Anterior cingulate cortex (tissue), 58 donors: ENCODE data around the gene SEC14L5.

Experiments used
- DNase-seq, 58 donors: peaks; one replicate each; lab custom pipeline; 2025; lab: John Stamatoyannopoulos, UW

The SEC14L5 gene

DNA sequence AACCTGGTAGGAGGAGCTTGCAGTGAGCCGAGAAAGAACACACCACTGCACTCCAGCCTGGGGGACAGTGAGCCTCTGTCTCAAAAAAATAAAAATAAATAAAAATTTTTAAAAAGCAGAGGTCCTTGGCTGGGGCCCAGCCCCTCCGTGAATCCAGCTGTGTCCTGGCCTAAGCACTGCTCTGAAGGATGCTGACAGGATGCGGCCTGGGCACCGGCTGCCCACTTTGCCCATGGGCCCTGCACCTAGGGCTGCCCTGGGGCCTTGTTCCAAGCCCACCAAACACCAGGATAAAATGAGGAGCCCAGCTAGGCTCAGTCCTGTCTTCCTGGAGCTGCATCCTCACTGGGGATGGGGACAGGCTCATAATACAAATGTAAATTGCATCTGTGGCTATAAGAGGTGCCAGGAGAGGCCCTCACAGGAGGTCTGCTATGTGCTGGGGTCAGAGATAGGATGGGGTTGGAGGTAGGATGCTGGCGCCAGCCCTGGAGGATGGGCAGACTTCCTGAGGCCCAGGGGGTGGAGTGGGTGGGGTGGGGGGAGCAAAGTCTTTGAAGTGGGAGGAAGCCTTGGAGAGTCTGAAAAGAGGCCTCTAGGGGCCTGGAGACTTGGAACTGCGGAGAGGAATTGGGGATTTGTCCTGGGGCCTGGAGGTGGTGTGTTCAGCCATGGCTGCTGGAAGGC, 101.4 kb downstream of the SEC14L5 start:
- DNase-seq = no peak

DNA sequence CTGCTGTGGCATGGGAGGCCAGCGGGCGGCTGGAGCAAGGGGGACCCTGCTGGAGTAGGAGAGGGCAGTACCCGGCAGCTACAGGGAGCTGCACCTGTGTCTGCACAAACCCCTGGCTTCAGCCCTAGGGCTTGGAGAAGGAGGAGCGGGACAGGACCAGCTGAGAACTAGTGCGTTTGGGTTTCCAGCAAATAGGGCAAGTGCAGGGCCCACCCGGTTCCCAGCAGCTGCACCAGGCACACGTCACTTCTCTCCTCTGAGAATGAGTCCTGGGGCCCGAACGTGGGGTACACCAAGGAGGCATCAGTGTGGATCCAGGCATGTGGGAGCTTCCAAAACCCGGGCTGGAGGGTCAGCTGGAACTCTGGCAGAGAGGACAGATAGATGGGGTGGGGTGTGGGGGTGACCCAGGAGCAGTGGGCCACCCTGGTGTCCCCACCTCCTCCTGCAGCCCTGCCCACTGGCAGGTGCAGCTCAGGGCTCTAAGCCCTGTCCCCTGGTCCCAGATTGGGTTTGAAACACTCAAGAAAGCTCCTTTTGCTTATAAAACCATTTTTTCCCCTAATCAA, 102.0 kb downstream of the SEC14L5 start:
- DNase-seq = no peak

GRCh38 chr16:5062051-5062450, 103.9 kb downstream of the SEC14L5 start:
- DNase-seq = no peak

DNA sequence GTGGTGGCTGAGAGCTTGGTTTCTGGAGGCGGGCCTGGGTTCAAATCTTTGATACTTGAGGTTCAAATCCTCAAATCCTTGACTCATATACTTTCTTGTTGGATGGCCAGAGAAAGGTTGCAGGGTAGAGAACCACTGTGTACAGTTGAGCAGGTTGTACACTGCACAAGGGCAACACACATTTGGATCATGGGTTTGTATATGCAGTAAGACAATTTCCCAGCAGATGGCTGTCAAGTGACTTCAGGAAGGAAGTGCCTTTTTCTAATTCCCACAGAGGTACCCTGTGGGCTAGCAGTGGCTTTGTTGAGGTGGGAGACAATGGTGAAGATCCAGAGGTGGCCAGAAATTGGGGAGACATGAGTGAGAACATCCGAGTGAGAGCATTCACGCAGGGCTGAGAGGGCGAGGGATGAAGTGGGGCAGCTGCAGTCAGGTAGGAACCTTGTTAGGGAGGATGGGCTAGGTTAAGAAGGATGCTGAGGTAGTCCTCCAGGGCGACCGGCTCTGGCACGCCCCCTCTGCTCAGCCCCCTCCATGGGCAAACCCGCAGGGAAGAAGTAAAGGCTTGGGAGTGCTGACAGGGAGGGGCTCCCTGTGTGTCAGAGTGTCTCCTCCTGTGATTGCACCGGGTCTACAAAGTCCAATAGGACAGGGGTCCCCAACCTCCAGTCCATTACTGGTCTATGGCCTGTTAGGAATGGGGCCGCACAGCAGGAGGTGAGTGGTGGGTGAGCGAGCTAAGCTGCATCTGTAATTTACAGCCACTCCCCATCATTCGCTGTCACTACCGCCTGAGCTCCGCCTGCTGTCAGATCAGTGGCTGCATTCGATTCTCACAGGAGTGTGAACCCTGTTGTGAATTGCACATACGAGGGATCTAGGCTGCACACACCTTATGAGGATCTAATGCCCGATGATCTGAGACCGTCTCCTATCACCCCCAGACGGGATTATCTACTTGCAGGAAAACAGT, 104.9 kb downstream of the SEC14L5 start:
- DNase-seq = no peak

DNA sequence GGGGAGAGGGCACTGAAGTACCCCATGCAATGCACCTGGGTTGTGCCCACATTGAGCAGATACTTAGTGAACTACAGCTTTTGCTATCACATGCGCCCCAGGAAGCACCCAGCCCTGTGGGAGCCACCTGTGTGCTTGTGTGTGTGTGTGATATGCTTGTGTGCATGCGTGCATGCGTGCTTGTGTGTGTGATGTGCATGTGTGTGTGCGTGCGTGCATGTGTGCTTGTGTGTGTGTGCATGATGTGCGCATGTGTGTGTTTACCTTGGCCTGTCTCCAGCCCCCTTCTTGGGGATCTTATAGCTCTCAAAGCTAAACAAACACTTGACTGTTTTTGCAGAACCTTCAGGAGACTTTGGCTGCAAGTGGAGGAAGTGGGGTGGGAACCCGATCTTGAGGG, 106.8 kb downstream of the SEC14L5 start:
- DNase-seq = no peak

DNA sequence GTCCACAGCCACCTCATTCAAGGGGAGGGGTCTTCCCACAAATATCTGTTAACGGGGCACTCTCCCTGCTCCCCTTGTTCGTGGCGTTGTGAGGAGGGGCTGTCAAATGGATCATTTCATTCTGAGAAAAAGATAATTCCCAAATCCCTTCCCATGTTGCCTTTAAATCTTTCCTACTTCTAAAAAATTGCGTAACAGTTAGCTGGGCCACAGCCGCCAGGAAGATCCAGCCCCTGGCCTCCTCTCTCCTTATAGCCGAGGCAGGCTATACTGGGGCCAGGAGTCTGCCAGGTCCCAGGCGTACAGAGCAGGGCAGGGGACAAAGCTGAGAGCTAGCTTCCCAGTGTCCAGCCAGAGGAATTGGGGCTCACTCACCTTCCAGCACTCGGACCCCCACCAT, 107.2 kb downstream of the SEC14L5 start:
- no peak for DNase-seq

DNA sequence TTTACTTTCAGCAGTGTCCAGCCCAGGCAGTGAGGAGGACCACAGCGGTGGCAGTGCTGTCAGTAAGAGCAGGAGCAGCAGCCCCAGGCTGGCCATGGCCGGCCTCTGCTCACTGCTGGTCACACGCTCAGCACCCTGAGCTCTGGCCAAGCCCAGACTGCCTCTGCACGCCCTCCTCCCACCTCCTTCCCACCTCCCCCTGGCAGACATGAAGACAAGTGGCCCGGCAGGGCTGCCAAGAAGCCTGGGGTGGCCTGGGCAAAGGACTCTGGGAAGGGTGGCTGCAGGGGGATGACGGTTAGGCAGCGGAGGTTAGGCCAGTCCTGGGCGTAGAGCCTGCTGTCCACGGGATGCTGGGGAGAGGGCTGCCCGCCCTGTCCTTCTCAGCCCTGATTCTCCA, 107.7 kb downstream of the SEC14L5 start, which contains the start of gene C16orf89:
Gene C16orf89, minus strand, starts transcription at position 144 of the 400 bp plus-strand sequence. Its CDS starts 48 bp downstream, at position 96.
- peak in 50 of 58 donors; percentile 3 to 88 (median 66) for DNase-seq

- no peak for DNase-seq
Measured at GRCh38 chr16:5066511-5066910, 108.4 kb downstream of the SEC14L5 start.
